Measurements from ENCODE around the gene B4GALNT1.
"Not testable (repeated sequence)": the region's sequence is repeated elsewhere in the genome, so short reads cannot be mapped to it uniquely, and the experiment has no call there.

The B4GALNT1 gene

DNA sequence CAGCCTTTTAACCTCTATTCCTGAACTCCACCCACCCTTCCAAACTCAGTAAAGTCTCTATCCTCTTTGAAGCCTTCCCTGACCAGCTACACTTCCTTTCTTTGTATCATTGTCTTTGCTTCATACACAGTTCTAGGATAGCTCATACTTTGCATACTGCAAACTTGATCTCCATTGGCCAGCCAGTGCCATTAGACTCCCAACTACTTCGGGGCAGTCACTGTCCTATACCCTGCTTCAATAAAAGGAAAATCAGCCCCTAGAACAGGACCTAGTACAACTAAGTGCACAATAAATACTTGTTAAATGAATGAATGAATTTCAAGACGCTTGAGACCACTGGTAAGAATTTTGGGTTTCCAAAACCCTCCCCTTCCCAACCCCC is 42.5 kb downstream of the B4GALNT1 start:
- TF ChIP-seq CTCF (conservative IDR thresholded peaks at IDR 0.05; ENCODE audit: low read length), result no peak
- no peak for DNase-seq (ENCODE audit: low read depth)
- peak overlapping the region; percentile 84 for H3K4me3 ChIP-seq (ENCODE audit: low read length)

DNA sequence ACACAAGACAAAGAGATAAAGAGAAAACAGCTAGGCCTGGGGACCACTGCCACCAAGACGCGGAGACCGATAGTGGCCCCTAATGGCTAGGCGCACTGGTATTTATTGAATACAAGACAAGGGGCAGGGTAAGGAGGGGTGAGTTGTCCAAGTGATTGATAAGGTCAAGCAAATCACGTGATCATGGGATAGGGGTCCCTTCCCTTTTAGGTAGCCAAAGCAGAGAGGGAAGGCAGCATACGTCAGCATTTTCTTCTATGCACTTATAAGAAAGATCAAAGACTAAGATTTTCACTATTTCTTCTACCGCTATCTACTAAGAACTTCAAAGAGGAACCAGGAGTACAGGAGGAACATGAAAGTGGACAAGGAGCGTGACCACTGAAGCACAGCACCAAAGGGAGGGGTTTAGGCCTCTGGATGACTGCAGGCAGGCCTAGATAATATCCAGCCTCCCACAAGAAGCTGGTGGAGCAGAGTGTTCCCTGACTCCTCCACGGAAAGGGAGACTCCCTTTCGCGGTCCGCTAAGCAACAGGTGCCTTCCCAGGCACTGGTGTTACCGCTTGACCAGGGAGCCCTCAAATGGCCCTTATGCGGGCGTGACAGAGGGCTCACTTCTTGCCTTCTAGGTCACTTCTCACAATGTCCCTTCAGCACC is 43.9 kb downstream of the B4GALNT1 start:
- H3K4me3 ChIP-seq (ENCODE audit: low read length); DNase-seq (ENCODE audit: low read depth): not testable (repeated sequence)

DNA sequence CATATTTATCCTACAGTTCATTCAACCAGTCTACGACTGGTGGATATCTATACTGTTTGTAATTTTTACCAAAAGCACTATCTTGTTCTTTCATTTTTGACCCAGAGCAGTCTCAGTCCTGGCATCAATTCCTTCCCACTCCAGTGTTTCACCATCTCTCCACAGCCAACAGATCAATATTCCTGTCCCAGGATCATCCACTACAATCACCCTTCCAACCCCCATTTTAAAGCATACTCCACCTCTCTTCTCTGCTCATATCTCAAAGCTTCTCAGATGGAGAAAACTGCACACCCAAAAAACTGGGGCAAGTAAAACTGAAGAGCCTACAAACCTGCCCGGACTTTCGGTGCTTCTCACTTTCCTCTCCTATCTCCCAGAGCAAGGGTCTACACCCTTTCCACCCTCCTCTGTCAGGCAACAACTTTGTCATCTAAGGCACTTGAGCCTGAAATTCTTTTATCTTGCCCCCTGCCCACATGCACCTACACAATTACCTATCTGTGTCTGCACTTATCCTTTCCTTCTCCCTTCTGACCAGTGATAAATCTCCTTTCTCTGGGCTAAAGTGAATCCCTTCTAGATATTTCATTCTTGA is 46.1 kb downstream of the B4GALNT1 start:
- no peak for TF ChIP-seq CTCF (conservative IDR thresholded peaks at IDR 0.05; ENCODE audit: low read length)
- no peak overlapping the region for H3K4me3 ChIP-seq (ENCODE audit: low read length)
- DNase-seq (ENCODE audit: low read depth), result no peak

GRCh38 chr12:57586128-57586527 is 46.9 kb downstream of the B4GALNT1 start:
- TF ChIP-seq CTCF (conservative IDR thresholded peaks at IDR 0.05; ENCODE audit: low read length), result no peak
- DNase-seq (ENCODE audit: low read depth), result no peak
- no peak overlapping the region for H3K4me3 ChIP-seq (ENCODE audit: low read length)

DNA sequence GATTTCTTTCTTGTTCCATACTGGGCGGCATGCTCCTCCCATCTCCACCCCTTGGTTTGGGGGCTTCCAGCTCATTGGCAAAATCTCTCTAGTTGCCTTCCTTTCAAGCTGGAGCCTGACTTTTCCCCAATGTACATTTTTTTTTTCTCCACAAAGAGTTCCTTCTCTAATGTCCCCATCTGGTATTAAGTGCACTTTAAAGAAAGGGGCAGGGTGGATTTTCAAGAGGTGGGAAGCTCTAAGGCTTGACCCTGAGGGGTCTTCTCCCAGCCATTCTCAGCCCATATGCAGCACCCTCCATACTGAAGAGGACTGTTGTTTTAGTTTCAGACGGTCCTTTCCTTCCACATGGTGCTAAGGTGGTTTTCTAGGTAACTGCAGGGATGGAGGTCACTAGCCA is 47.8 kb downstream of the B4GALNT1 start:
- no peak for DNase-seq (ENCODE audit: low read depth)
- no peak overlapping the region for H3K4me3 ChIP-seq (ENCODE audit: low read length)
- TF ChIP-seq CTCF (conservative IDR thresholded peaks at IDR 0.05; ENCODE audit: low read length), result no peak

DNA sequence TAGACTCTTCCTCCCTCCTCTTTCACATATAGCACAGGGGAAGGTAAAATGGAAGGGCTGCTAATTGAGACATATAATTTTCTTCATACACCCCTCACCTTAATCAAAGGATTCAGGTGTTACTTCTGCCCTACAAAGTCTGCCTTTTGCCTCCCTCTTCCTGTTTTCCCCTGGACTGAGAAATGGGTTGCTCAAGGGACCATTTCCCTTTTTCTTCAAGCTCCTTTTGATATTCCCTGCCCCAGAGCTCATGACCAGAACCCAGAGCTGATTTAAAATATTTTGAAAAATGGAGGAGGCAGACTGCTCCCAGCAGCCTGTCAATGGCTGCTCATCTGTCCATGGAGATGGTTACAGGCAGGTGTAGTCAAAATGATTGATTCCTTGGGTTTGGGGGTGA is 48.3 kb downstream of the B4GALNT1 start:
- no peak for TF ChIP-seq CTCF (conservative IDR thresholded peaks at IDR 0.05; ENCODE audit: low read length)
- no peak overlapping the region for H3K4me3 ChIP-seq (ENCODE audit: low read length)
- no peak for DNase-seq (ENCODE audit: low read depth)

DNA sequence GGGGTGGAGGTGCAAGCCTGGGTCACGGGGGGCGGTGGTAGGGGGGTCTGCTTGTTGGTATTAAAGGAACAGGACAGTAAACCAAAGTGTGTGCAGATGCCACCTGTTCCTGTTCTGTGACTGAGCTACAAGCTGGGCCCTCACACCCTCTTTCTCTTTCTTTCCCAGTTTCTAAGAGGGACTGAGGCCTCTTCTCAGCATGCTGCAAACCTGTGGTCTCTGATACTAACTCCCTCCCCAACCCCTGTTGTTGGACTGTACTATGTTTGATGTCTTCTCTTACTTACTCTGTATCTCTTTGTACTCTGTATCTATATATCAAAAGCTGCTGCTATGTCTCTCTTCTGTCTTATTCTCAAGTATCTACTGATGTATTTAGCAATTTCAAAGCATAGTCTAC is 49.0 kb downstream of the B4GALNT1 start:
- H3K4me3 ChIP-seq (ENCODE audit: low read length), result no peak overlapping the region
- no peak for DNase-seq (ENCODE audit: low read depth)
- TF ChIP-seq CTCF (conservative IDR thresholded peaks at IDR 0.05; ENCODE audit: low read length), result no peak

Measured in AG10803 (cell line).